GM21723 (cell line): ENCODE measurements around the gene SIL1.

ENCODE experiments used
- ATAC-seq: cut with Tn5 transposase; IDR thresholded peaks from one replicate; pipeline ENCODE4 v1.9.1; 2021; ENCODE audit warnings: mild to moderate bottlenecking, moderate library complexity; ENCODE audit not compliant: unreplicated experiment

SIL1 gene

GRCh38 chr5:138898742-138899141, 299.4 kb downstream of the SIL1 start:
- no peak for ATAC-seq

- no peak for ATAC-seq
Observed at GRCh38 chr5:138898299-138898698, 299.9 kb downstream of the SIL1 start.
